ENCODE results near the gene SLC22A25.
"Not testable (repeated sequence)": the region's sequence is repeated elsewhere in the genome, so short reads cannot be mapped to it uniquely, and the experiment has no call there.

The SLC22A25 gene

GRCh38 chr11:63243533-63243932 lies at the start of gene SLC22A25:
Gene SLC22A25 (minus strand): TSS chr11:63243599. CDS start chr11:63229652, 13,947 bp downstream.
- DNase-seq (ENCODE audit: low spot score) (no peak), FAIRE-seq (no peak)

- no peak for FAIRE-seq
- no peak for DNase-seq (ENCODE audit: low spot score)
Observed at GRCh38 chr11:63290285-63290684, 46.9 kb upstream of the SLC22A25 start.

- DNase-seq (ENCODE audit: low spot score) (no peak), FAIRE-seq (no peak)
Observed at GRCh38 chr11:63289658-63290057, 46.3 kb upstream of the SLC22A25 start.

- no peak for FAIRE-seq
Observed at GRCh38 chr11:63282579-63282978, 39.2 kb upstream of the SLC22A25 start.

GRCh38 chr11:63280920-63281319 lies 37.5 kb upstream of the SLC22A25 start:
- no peak for FAIRE-seq
- DNase-seq (ENCODE audit: low spot score) = no peak

More at GRCh38 chr11:63282579-63282978, 39.2 kb upstream of the SLC22A25 start:
- DNase-seq (ENCODE audit: low spot score) = no peak

- no peak for DNase-seq (ENCODE audit: low spot score)
- FAIRE-seq = no peak
Observed at GRCh38 chr11:63277345-63277943, 34.0 kb upstream of the SLC22A25 start.

- DNase-seq (ENCODE audit: low spot score) (no peak), FAIRE-seq (no peak)
Observed at GRCh38 chr11:63274776-63275175, 31.4 kb upstream of the SLC22A25 start.

- no peak for FAIRE-seq
- no peak for DNase-seq (ENCODE audit: low spot score)
Observed at GRCh38 chr11:63273685-63274084, 30.3 kb upstream of the SLC22A25 start.

- FAIRE-seq (no peak), DNase-seq (ENCODE audit: low spot score) (no peak)
Observed at GRCh38 chr11:63262547-63262946, 19.1 kb upstream of the SLC22A25 start.

GRCh38 chr11:63251312-63251711 lies 7.9 kb upstream of the SLC22A25 start:
- DNase-seq (ENCODE audit: low spot score) (no peak), FAIRE-seq (no peak)

- DNase-seq (ENCODE audit: low spot score) (no peak), FAIRE-seq (no peak)
Observed at GRCh38 chr11:63250162-63251050, 7.0 kb upstream of the SLC22A25 start.

GRCh38 chr11:63248966-63249365 lies 5.6 kb upstream of the SLC22A25 start:
- FAIRE-seq (no peak), DNase-seq (ENCODE audit: low spot score) (no peak)

- not testable (repeated sequence) for DNase-seq (ENCODE audit: low spot score); FAIRE-seq
Observed at GRCh38 chr11:63247237-63248002, 4.0 kb upstream of the SLC22A25 start.

GRCh38 chr11:63246045-63246444 lies 2.6 kb upstream of the SLC22A25 start:
- DNase-seq (ENCODE audit: low spot score) (no peak), FAIRE-seq (no peak)

- no peak for DNase-seq (ENCODE audit: low spot score)
- no peak for FAIRE-seq
Observed at GRCh38 chr11:63244862-63245261, 1.5 kb upstream of the SLC22A25 start.

GRCh38 chr11:63242089-63242781 lies 1.2 kb downstream of the SLC22A25 start:
- DNase-seq (ENCODE audit: low spot score) (no peak), FAIRE-seq (no peak)

GRCh38 chr11:63240791-63241379 lies 2.5 kb downstream of the SLC22A25 start:
- no peak for FAIRE-seq
- DNase-seq (ENCODE audit: low spot score) = no peak

- no peak for DNase-seq (ENCODE audit: low spot score)
- FAIRE-seq = no peak
Observed at GRCh38 chr11:63240098-63240497, 3.3 kb downstream of the SLC22A25 start.

GRCh38 chr11:63239254-63239653 lies 4.1 kb downstream of the SLC22A25 start:
- FAIRE-seq (no peak), DNase-seq (ENCODE audit: low spot score) (no peak)

GRCh38 chr11:63237413-63237812 lies 6.0 kb downstream of the SLC22A25 start:
- DNase-seq (ENCODE audit: low spot score) = no peak
- no peak for FAIRE-seq
